BLaER1 treated with 17β-estradiol and CSF1 and Interleukin-3, amounts not matched to agents 10 nM and 100 nM (cell line): ENCODE results near the gene COX6B1.

ENCODE experiments used
- H3K27ac ChIP-seq, 11 experiments: shearing (Covaris generic); formaldehyde crosslinking; 2 replicates each; pipeline ENCODE4 v1.8.1; 2022
- H3K27me3 ChIP-seq, 11 experiments: shearing (Covaris generic); formaldehyde crosslinking; 2 replicates each; pipeline ENCODE4 v1.8.1; 2022
- H3K36me3 ChIP-seq, 11 experiments: shearing (Covaris generic); formaldehyde crosslinking; 2 replicates each; pipeline ENCODE4 v1.8.1; 2022
- H3K4me1 ChIP-seq, 10 experiments: shearing (Covaris generic); formaldehyde crosslinking; 2 replicates each; pipeline ENCODE4 v1.8.1; 2022
- H3K4me2 ChIP-seq, 11 experiments: shearing (Covaris generic); formaldehyde crosslinking; 2 replicates each; pipeline ENCODE4 v1.8.1; 2022
- H3K4me3 ChIP-seq, 10 experiments: shearing (Covaris generic); formaldehyde crosslinking; 2 replicates each; pipeline ENCODE4 v1.8.1; 2022
- H3K9ac ChIP-seq, 11 experiments: shearing (Covaris generic); formaldehyde crosslinking; 2 replicates each; pipeline ENCODE4 v1.8.1; 2022
- H3K9me3 ChIP-seq, 11 experiments: shearing (Covaris generic); formaldehyde crosslinking; replicated peaks in 1 of 11; 2 replicates each; pipeline ENCODE4 v1.8.1; 2022
- H4K20me1 ChIP-seq, 11 experiments: shearing (Covaris generic); formaldehyde crosslinking; 2 replicates each; pipeline ENCODE4 v1.8.1; 2022
- Cebpa-rat ChIP-seq, 11 experiments: shearing (Covaris generic); IDR thresholded peaks; 2 replicates each; pipeline ENCODE4 v1.8.1; 2022

The COX6B1 gene

GRCh38 chr19:35639863-35640262, 8.3 kb upstream of the COX6B1 start:
- Histone ChIP-seq H3K27me3 (no peaks in the 10 kb centered on the region), H4K20me1 (peaks cover 0 to 13% (median 0%) of the 10 kb centered on the region in 11 experiments; a peak in 4 of 22 replicates), H3K9ac (no peak overlapping the region), H3K4me1 (peaks cover 24 to 39% (median 36%) of the 10 kb centered on the region in 10 experiments), H3K9me3 (no peaks in the 10 kb centered on the region), H3K36me3 (peaks cover 36 to 37% (median 37%) of the 10 kb centered on the region in 11 experiments), H3K27ac (no peak overlapping the region), H3K4me2 (no peak overlapping the region), H3K4me3 (no peak overlapping the region)
- no peak for TF ChIP-seq Cebpa-rat (IDR thresholded peaks at IDR 0.05)

DNA sequence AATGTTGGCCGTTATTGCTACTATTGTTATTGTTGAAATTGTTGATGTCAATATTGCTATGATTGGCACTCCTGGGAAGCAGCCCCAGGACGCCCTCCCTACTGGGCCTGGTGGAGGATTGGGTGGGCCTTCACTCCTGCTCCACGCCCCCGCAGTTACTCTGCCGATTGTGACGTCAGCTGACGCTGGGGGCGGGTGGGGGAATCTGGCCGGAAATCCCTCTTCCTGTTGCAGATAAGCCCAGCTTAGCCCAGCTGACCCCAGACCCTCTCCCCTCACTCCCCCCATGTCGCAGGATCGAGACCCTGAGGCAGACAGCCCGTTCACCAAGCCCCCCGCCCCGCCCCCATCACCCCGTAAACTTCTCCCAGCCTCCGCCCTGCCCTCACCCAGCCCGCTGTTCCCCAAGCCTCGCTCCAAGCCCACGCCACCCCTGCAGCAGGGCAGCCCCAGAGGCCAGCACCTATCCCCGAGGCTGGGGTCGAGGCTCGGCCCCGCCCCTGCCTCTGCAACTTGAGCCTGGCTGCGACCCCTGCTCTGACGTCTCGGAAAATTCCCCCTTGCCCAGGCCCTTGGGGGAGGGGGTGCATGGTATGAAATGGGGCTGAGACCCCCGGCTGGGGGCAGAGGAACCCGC, 6.5 kb upstream of the COX6B1 start, which contains the start of gene ETV2:
Gene ETV2 (plus strand): TSS at position 231 of the 637 bp plus-strand sequence. CDS start 716 bp downstream, outside the sequence.
- peaks cover 18 to 20% (median 19%) of the 10 kb centered on the region in 11 experiments for H3K36me3 ChIP-seq
- TF ChIP-seq Cebpa-rat (IDR thresholded peaks at IDR 0.05) = no peak
- peak within 1 kb of the TSS; percentile 85 to 100 (median 91) for H3K4me2 ChIP-seq
- no peaks in the 10 kb centered on the region for H3K9me3 ChIP-seq
- peaks cover 41 to 57% (median 51%) of the 10 kb centered on the region in 10 experiments for H3K4me1 ChIP-seq
- H3K27ac ChIP-seq = peak within 1 kb of the TSS in 8 of 11 experiments; percentile 23 to 57 (median 48); a peak in 12 of 22 replicates
- H3K27me3 ChIP-seq = no peaks in the 10 kb centered on the region
- H3K9ac ChIP-seq = peak within 1 kb of the TSS in 6 of 11 experiments; percentile 0 to 82 (median 26); a peak in 6 of 22 replicates
- H4K20me1 ChIP-seq = peaks cover 0 to 10% (median 0%) of the 10 kb centered on the region in 11 experiments; a peak in 4 of 22 replicates
- no peak within 1 kb of the TSS; a peak in 1 of 20 replicates for H3K4me3 ChIP-seq

DNA sequence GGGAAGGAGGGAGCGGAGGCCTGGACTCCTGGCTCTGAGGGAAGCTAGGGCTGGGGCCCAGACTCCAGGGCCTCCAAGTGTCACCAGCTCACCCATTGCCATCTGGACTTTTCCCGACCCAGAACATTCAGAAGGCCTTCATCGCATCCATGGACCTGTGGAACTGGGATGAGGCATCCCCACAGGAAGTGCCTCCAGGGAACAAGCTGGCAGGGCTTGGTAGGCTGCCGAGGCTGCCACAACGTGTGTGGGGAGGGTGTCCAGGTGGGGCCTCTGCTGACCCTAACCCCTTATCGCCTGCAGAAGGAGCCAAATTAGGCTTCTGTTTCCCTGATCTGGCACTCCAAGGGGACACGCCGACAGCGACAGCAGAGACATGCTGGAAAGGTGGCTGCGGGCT, 5.8 kb upstream of the COX6B1 start:
- Histone ChIP-seq H3K4me3 (no peak overlapping the region), H3K27me3 (no peaks in the 10 kb centered on the region), H3K9ac (peak overlapping the region in 4 of 11 experiments; percentile 0 to 82 (median 24); a peak in 6 of 22 replicates), H3K27ac (peak overlapping the region in 6 of 11 experiments; percentile 23 to 57 (median 48); a peak in 8 of 22 replicates), H4K20me1 (peaks cover 0 to 3% (median 0%) of the 10 kb centered on the region in 11 experiments; a peak in 1 of 22 replicates), H3K9me3 (no peaks in the 10 kb centered on the region), H3K4me1 (peaks cover 47 to 63% (median 54%) of the 10 kb centered on the region in 10 experiments), H3K4me2 (peak overlapping the region; percentile 85 to 100 (median 91)), H3K36me3 (peaks cover 11 to 13% (median 12%) of the 10 kb centered on the region in 11 experiments)
- no peak for TF ChIP-seq Cebpa-rat (IDR thresholded peaks at IDR 0.05)

- H3K9ac ChIP-seq = peak overlapping the region; percentile 66 to 84 (median 80); a peak in 21 of 22 replicates
- H3K4me1 ChIP-seq = peaks cover 51 to 68% (median 59%) of the 10 kb centered on the region in 10 experiments
- no peaks in the 10 kb centered on the region for H3K9me3 ChIP-seq
- H3K36me3 ChIP-seq = peaks cover 6 to 8% (median 7%) of the 10 kb centered on the region in 11 experiments
- no peak for TF ChIP-seq Cebpa-rat (IDR thresholded peaks at IDR 0.05)
- H3K4me3 ChIP-seq = peak overlapping the region; percentile 54 to 75 (median 65)
- no peaks in the 10 kb centered on the region for H3K27me3 ChIP-seq
- no peaks in the 10 kb centered on the region for H4K20me1 ChIP-seq
- peak overlapping the region; percentile 50 to 86 (median 79); a peak in 21 of 22 replicates for H3K27ac ChIP-seq
- H3K4me2 ChIP-seq = peak overlapping the region; percentile 85 to 100 (median 91)
These were observed 5.3 kb upstream of the COX6B1 start for GRCh38 chr19:35642798-35643254.

GRCh38 chr19:35643255-35644205, 4.6 kb upstream of the COX6B1 start:
- TF ChIP-seq Cebpa-rat (IDR thresholded peaks at IDR 0.05) = no peak
- peaks cover 0 to under 1% (median 0%) of the 10 kb centered on the region in 11 experiments; a peak in 1 of 22 replicates for H4K20me1 ChIP-seq
- peaks cover 51 to 70% (median 60%) of the 10 kb centered on the region in 10 experiments for H3K4me1 ChIP-seq

DNA sequence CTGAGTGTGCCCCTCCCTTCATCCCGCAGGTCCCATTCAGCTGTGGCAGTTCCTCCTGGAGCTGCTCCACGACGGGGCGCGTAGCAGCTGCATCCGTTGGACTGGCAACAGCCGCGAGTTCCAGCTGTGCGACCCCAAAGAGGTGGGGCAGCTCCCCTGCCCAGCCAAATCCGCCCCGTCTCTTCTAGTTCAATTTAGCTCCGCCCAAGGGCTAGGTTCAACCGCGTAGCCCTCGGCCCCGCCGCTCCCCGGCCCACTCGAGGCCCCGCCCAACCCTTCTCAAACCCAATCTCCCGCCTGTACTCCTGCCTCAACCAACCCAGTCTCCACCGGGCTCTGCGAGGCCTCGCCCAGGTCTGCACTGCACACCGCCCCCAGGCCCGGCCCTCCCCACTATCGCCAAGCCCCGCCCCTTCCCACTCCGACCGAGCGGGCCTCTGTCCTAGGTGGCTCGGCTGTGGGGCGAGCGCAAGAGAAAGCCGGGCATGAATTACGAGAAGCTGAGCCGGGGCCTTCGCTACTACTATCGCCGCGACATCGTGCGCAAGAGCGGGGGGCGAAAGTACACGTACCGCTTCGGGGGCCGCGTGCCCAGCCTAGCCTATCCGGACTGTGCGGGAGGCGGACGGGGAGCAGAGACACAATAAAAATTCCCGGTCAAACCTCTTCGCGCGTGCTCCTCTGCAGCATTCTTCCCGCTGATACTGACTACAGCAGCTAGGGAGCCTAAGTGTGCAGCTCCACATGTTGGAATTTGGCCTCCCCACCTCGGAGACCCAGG, 3.7 kb upstream of the COX6B1 start:
- H3K27ac ChIP-seq = peak overlapping the region; percentile 10 to 86 (median 79); a peak in 20 of 22 replicates
- H3K9ac ChIP-seq = peak overlapping the region; percentile 66 to 84 (median 80); a peak in 21 of 22 replicates

More at GRCh38 chr19:35643255-35644205, 4.6 kb upstream of the COX6B1 start:
- Histone ChIP-seq H3K9ac (peak overlapping the region; percentile 66 to 84 (median 80); a peak in 21 of 22 replicates), H3K4me3 (peak overlapping the region; percentile 54 to 75 (median 65)), H3K9me3 (no peaks in the 10 kb centered on the region), H3K27me3 (no peaks in the 10 kb centered on the region), H3K4me2 (peak overlapping the region; percentile 85 to 100 (median 91)), H3K36me3 (peaks cover 0 to under 1% (median 0%) of the 10 kb centered on the region in 11 experiments; a peak in 3 of 22 replicates), H3K27ac (peak overlapping the region; percentile 50 to 86 (median 79); a peak in 21 of 22 replicates)

GRCh38 chr19:35644987-35645679, 3.0 kb upstream of the COX6B1 start:
- Histone ChIP-seq H3K4me1 (peaks cover 66 to 84% (median 75%) of the 10 kb centered on the region in 10 experiments), H3K36me3 (peaks cover 2 to 9% (median 6%) of the 10 kb centered on the region in 11 experiments; a peak in 11 of 22 replicates), H3K27ac (peak overlapping the region in 10 of 11 experiments; percentile 31 to 86 (median 80); a peak in 19 of 22 replicates), H3K4me2 (peak overlapping the region; percentile 85 to 100 (median 91)), H3K9ac (peak overlapping the region; percentile 4 to 84 (median 80); a peak in 18 of 22 replicates), H3K9me3 (no peaks in the 10 kb centered on the region), H3K4me3 (peak overlapping the region; percentile 54 to 75 (median 65)), H3K27me3 (no peaks in the 10 kb centered on the region), H4K20me1 (peaks cover 0 to 13% (median 4%) of the 10 kb centered on the region in 11 experiments; a peak in 13 of 22 replicates)
- no peak for TF ChIP-seq Cebpa-rat (IDR thresholded peaks at IDR 0.05)

More for the DNA sequence above, 3.7 kb upstream of the COX6B1 start:
- Histone ChIP-seq H3K9me3 (no peaks in the 10 kb centered on the region), H3K4me1 (peaks cover 58 to 76% (median 68%) of the 10 kb centered on the region in 10 experiments), H3K36me3 (0 out of 22 replicates have a peak, but pooled peaks cover 0 to 2% (median 0%) of the 10 kb centered on the region in 11 experiments), H4K20me1 (peaks cover 0 to 9% (median 0%) of the 10 kb centered on the region in 11 experiments; a peak in 5 of 22 replicates), H3K4me3 (peak overlapping the region; percentile 54 to 75 (median 65)), H3K4me2 (peak overlapping the region; percentile 85 to 100 (median 91)), H3K27me3 (no peaks in the 10 kb centered on the region)
- TF ChIP-seq Cebpa-rat (IDR thresholded peaks at IDR 0.05) = no peak
